ENCODE results near the gene ZSCAN9.

DNA sequence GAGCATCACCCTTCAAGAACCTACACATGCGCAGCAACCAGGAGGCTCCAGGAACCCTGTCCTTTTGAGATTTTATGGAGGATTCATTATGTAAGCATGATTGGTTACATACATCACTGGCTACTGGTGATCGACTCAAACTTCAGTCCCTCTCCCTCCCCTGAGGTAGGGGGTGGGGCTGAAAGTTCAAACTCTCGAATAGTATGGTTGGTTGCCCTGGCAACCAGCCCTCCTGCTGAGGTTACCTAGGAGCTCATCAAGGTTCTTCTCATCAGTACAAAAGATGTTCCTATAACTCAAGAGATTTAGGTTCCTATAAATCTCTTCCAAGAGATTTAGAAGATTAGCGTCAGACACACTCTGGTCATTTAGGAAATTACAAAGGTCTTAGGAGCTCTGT, 21.9 kb upstream of the ZSCAN9 start:
- TF ChIP-seq, protein P1, sequence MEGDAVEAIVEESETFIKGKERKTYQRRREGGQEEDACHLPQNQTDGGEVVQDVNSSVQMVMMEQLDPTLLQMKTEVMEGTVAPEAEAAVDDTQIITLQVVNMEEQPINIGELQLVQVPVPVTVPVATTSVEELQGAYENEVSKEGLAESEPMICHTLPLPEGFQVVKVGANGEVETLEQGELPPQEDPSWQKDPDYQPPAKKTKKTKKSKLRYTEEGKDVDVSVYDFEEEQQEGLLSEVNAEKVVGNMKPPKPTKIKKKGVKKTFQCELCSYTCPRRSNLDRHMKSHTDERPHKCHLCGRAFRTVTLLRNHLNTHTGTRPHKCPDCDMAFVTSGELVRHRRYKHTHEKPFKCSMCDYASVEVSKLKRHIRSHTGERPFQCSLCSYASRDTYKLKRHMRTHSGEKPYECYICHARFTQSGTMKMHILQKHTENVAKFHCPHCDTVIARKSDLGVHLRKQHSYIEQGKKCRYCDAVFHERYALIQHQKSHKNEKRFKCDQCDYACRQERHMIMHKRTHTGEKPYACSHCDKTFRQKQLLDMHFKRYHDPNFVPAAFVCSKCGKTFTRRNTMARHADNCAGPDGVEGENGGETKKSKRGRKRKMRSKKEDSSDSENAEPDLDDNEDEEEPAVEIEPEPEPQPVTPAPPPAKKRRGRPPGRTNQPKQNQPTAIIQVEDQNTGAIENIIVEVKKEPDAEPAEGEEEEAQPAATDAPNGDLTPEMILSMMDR (IDR thresholded peaks at IDR 0.05; ENCODE audit: insufficient read depth, low read length) = no peak
- no peak for TF ChIP-seq POLR2AphosphoS5 (IDR thresholded peaks at IDR 0.05; ENCODE audit: low read depth)
- TF ChIP-seq, protein P2, sequence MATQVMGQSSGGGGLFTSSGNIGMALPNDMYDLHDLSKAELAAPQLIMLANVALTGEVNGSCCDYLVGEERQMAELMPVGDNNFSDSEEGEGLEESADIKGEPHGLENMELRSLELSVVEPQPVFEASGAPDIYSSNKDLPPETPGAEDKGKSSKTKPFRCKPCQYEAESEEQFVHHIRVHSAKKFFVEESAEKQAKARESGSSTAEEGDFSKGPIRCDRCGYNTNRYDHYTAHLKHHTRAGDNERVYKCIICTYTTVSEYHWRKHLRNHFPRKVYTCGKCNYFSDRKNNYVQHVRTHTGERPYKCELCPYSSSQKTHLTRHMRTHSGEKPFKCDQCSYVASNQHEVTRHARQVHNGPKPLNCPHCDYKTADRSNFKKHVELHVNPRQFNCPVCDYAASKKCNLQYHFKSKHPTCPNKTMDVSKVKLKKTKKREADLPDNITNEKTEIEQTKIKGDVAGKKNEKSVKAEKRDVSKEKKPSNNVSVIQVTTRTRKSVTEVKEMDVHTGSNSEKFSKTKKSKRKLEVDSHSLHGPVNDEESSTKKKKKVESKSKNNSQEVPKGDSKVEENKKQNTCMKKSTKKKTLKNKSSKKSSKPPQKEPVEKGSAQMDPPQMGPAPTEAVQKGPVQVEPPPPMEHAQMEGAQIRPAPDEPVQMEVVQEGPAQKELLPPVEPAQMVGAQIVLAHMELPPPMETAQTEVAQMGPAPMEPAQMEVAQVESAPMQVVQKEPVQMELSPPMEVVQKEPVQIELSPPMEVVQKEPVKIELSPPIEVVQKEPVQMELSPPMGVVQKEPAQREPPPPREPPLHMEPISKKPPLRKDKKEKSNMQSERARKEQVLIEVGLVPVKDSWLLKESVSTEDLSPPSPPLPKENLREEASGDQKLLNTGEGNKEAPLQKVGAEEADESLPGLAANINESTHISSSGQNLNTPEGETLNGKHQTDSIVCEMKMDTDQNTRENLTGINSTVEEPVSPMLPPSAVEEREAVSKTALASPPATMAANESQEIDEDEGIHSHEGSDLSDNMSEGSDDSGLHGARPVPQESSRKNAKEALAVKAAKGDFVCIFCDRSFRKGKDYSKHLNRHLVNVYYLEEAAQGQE (IDR thresholded peaks at IDR 0.05; ENCODE audit: insufficient replicate concordance, low read depth) = no peak

Data from HL-60 (cell line).